ENCODE data around the gene USP34. TPM values are rescaled to one million over a fixed set of nuclear protein-coding genes. Genes with fewer than 3 reads are reported as not detected.
A peak's percentile ranks its signal among the peaks of the same experiment; 100 is the strongest.
"Not testable (repeated sequence)": the region's sequence is repeated elsewhere in the genome, so short reads cannot be mapped to it uniquely, and the experiment has no call there.

The USP34 gene
- total RNA-seq, 1 donor from 2014 or later = 108 TPM

GRCh38 chr2:61463769-61464475 lies 7.0 kb downstream of the USP34 start:
- intact Hi-C loops (cut with DNase I) = no loop called here
- H3K36me3 ChIP-seq = peaks cover 11% of the 10 kb centered on the region
- no peak overlapping the region for H3K27ac ChIP-seq
- TF ChIP-seq, protein P1, sequence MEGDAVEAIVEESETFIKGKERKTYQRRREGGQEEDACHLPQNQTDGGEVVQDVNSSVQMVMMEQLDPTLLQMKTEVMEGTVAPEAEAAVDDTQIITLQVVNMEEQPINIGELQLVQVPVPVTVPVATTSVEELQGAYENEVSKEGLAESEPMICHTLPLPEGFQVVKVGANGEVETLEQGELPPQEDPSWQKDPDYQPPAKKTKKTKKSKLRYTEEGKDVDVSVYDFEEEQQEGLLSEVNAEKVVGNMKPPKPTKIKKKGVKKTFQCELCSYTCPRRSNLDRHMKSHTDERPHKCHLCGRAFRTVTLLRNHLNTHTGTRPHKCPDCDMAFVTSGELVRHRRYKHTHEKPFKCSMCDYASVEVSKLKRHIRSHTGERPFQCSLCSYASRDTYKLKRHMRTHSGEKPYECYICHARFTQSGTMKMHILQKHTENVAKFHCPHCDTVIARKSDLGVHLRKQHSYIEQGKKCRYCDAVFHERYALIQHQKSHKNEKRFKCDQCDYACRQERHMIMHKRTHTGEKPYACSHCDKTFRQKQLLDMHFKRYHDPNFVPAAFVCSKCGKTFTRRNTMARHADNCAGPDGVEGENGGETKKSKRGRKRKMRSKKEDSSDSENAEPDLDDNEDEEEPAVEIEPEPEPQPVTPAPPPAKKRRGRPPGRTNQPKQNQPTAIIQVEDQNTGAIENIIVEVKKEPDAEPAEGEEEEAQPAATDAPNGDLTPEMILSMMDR (IDR thresholded peaks at IDR 0.05) = no peak
- peaks cover 64% of the 10 kb centered on the region for H3K4me1 ChIP-seq
- H3K9me3 ChIP-seq = no peaks in the 10 kb centered on the region
- no peak overlapping the region for H3K4me3 ChIP-seq
- DNase-seq (no peak), ATAC-seq (no peak)
- no peaks in the 10 kb centered on the region for H3K27me3 ChIP-seq (ENCODE audit: low read depth)

GRCh38 chr2:61461404-61461803 lies 9.5 kb downstream of the USP34 start:
- Histone ChIP-seq H3K27ac (no peak overlapping the region), H3K4me1 (peaks cover 62% of the 10 kb centered on the region), H3K36me3 (no peaks in the 10 kb centered on the region), H3K9me3 (no peaks in the 10 kb centered on the region), H3K27me3 (ENCODE audit: low read depth) (no peaks in the 10 kb centered on the region), H3K4me3 (no peak overlapping the region)
- TF ChIP-seq, protein P1 (IDR thresholded peaks at IDR 0.05) = no peak
- ATAC-seq (no peak), DNase-seq (no peak)
- intact Hi-C loops (cut with DNase I) = no loop called here

DNA sequence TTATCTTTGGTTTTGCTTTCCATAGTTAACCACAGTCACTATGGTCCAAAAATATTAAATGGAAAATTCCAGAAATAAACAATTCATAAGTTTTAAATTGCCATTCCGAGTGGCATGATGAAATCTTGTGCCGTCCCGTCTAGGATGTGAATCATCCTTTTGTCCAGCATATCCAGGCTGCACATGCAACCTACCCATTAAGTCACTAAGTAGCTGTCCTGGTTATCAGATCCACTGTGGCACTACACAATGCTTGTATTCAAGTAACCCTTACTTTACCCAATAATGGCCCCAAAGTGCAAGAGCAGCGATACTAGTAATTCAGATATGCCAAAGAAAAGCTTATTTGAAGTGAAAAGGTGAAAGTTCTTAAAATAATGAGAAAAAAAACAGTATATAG lies 10.7 kb downstream of the USP34 start:
- H3K36me3 ChIP-seq = no peaks in the 10 kb centered on the region
- TF ChIP-seq, protein P1 (IDR thresholded peaks at IDR 0.05) = no peak
- no peaks in the 10 kb centered on the region for H3K27me3 ChIP-seq (ENCODE audit: low read depth)
- no peak overlapping the region for H3K27ac ChIP-seq
- intact Hi-C loops (cut with DNase I) = no loop called here
- H3K4me3 ChIP-seq = no peak overlapping the region
- no peak for DNase-seq
- ATAC-seq = no peak
- H3K9me3 ChIP-seq = no peaks in the 10 kb centered on the region
- peaks cover 55% of the 10 kb centered on the region for H3K4me1 ChIP-seq

- intact Hi-C loops (cut with DNase I) = no loop called here
- TF ChIP-seq, protein P1 (IDR thresholded peaks at IDR 0.05) = no peak
- DNase-seq (no peak), ATAC-seq (no peak)
- Histone ChIP-seq H3K9me3 (no peaks in the 10 kb centered on the region), H3K27ac (no peak overlapping the region), H3K4me1 (peaks cover 43% of the 10 kb centered on the region), H3K27me3 (ENCODE audit: low read depth) (no peaks in the 10 kb centered on the region), H3K36me3 (no peaks in the 10 kb centered on the region), H3K4me3 (no peak overlapping the region)
These were observed 14.0 kb downstream of the USP34 start for GRCh38 chr2:61456746-61457420.

GRCh38 chr2:61456070-61456745 lies 14.7 kb downstream of the USP34 start:
- ATAC-seq (peak in 1 of 2 donors; percentile 59), DNase-seq (no peak)
- no peak overlapping the region for H3K4me3 ChIP-seq
- H3K4me1 ChIP-seq = peaks cover 43% of the 10 kb centered on the region
- H3K27me3 ChIP-seq (ENCODE audit: low read depth) = no peaks in the 10 kb centered on the region
- H3K27ac ChIP-seq = no peak overlapping the region
- no peaks in the 10 kb centered on the region for H3K36me3 ChIP-seq
- intact Hi-C loops (cut with DNase I) = no loop called here
- H3K9me3 ChIP-seq = no peaks in the 10 kb centered on the region
- TF ChIP-seq, protein P1 (IDR thresholded peaks at IDR 0.05) = no peak

- intact Hi-C loops (cut with DNase I); H3K27ac ChIP-seq; H3K4me3 ChIP-seq; ATAC-seq; H3K36me3 ChIP-seq; H3K9me3 ChIP-seq; H3K27me3 ChIP-seq (ENCODE audit: low read depth); DNase-seq: not testable (repeated sequence)
- H3K4me1 ChIP-seq = peaks cover 42% of the 10 kb centered on the region
These were observed 15.9 kb downstream of the USP34 start for GRCh38 chr2:61454972-61455371.

All from lower lobe of right lung (tissue), 2 donors.